H1 (cell line): Measurements from ENCODE around the gene ZNF263.

ENCODE experiments used
- CHD1 ChIP-seq: IDR thresholded peaks from 2 replicates; pipeline ENCODE4 v1.6.1; 2012; ENCODE audit warnings: low read depth, low read length, improper control_type of control experiment
- CTCF ChIP-seq, 3 experiments: IDR thresholded peaks; 1 replicate in 2 of 3; 2 replicates in 1 of 3; pipeline versions ENCODE4 v1.5.1 to v1.6.1; 2011; ENCODE audit warnings: low read length in 3 of 3, mild to moderate bottlenecking in 3 of 3, inconsistent platforms in 2 of 3, low read depth in 1 of 3, moderate library complexity in 1 of 3; ENCODE audit not compliant: insufficient read depth in 1 of 3; ENCODE audit errors: control extremely low read depth in 1 of 3
- EP300 ChIP-seq, 2 experiments: IDR thresholded peaks; 1 replicate in 1 of 2; 2 replicates in 1 of 2; pipeline ENCODE4 v1.6.1; 2011 to 2012; ENCODE audit warnings: low read depth in 2 of 2, low read length in 2 of 2, mild to moderate bottlenecking in 2 of 2, borderline replicate concordance in 1 of 2, inconsistent platforms in 1 of 2, moderate library complexity in 1 of 2
- JUN ChIP-seq: IDR thresholded peaks from 2 replicates; pipeline ENCODE4 v1.6.1; 2011; ENCODE audit warnings: low read depth, mild to moderate bottlenecking, improper control_type of control experiment, low read length
- JUND ChIP-seq: IDR thresholded peaks from 2 replicates; pipeline ENCODE4 v1.6.1; 2011; ENCODE audit warnings: mild to moderate bottlenecking, improper control_type of control experiment, low read length
- POLR2AphosphoS5 ChIP-seq: IDR thresholded peaks from 2 replicates; pipeline ENCODE4 v1.6.1; 2011; ENCODE audit warnings: low read depth, low read length
- YY1 ChIP-seq: IDR thresholded peaks from 2 replicates; pipeline ENCODE4 v1.6.1; 2011; ENCODE audit warnings: low read depth, mild to moderate bottlenecking, low read length

- TF ChIP-seq YY1 (no peak), CTCF (IDR thresholded peaks at IDR 0.05; ENCODE audit: control extremely low read depth in 1 of 3, insufficient read depth in 1 of 3, low read depth in 1 of 3, low read length in 3 of 3) (no peak), EP300 (IDR thresholded peaks at IDR 0.05; ENCODE audit: borderline replicate concordance in 1 of 2, low read depth in 2 of 2, low read length in 2 of 2) (no peak), POLR2AphosphoS5 (no peak), JUND (no peak), JUN (no peak), CHD1 (no peak)
Measured at GRCh38 chr16:3274490-3274889, 8.8 kb upstream of the ZNF263 start.
